T-cell (primary cell): ENCODE data around the gene ALAD. TPM values are rescaled to one million over a fixed set of nuclear protein-coding genes. Genes with fewer than 3 reads are reported as not detected.

Experiments used
- ATAC-seq, 4 experiments: fragments of 200-7000 bp in 3 of 4; fragments of 150-1000 bp in 1 of 4; cut with Tn5 transposase; replicated peaks in 1 of 4; 1 replicate in 3 of 4; 2 replicates in 1 of 4; pipeline ENCODE4 v1.10.0; 2021; ENCODE audit warnings: moderate library complexity in 3 of 4, mild to moderate bottlenecking in 2 of 4, moderate number of reproducible peaks in 1 of 4
- CTCF ChIA-PET, 2 donors: fragments of 300-600 bp; sonication (Branson Sonifier 250); formaldehyde crosslinking; loops; one replicate each; lab custom pipeline; 2022; ENCODE audit warnings: antibody characterized with exemption in 2 of 2; lab: Charles Lee
- POLR2A ChIA-PET, 2 donors: fragments of 300-600 bp; sonication (Branson Sonifier 250); formaldehyde crosslinking; loops; one replicate each; lab custom pipeline; 2022; ENCODE audit warnings: antibody characterized with exemption in 2 of 2; lab: Charles Lee
- DNase-seq, 35 experiments: peaks; one replicate each; pipeline versions ENCODE4 v3.0.0 to v3.0.0-alpha.2; 2013 to 2023
- H3K27ac ChIP-seq: one replicate; pipeline ENCODE4 v1.5.1; 2013; ENCODE audit warnings: low read length
- H3K27me3 ChIP-seq, 2 experiments: replicated peaks in 1 of 2; 1 replicate in 1 of 2; 2 replicates in 1 of 2; pipeline versions ENCODE4 v1.6.1 to v1.7.0; 2013; ENCODE audit warnings: low read length in 1 of 2, mixed read lengths in 1 of 2; ENCODE audit not compliant: control insufficient read depth in 2 of 2, insufficient read depth in 2 of 2; ENCODE audit errors: extremely low read depth in 1 of 2
- H3K36me3 ChIP-seq, 2 donors: 1 replicate in 1 of 2; 2 replicates in 1 of 2; pipeline versions ENCODE4 v1.6.1 to v1.7.0; 2013; ENCODE audit warnings: low read length in 1 of 2; ENCODE audit not compliant: control insufficient read depth in 2 of 2, insufficient read depth in 1 of 2; ENCODE audit errors: extremely low read depth in 1 of 2
- H3K4me1 ChIP-seq, 2 experiments: 1 replicate in 1 of 2; 2 replicates in 1 of 2; pipeline versions ENCODE4 v1.6.1 to v1.7.0; 2013; ENCODE audit warnings: low read length in 2 of 2, mixed read lengths in 1 of 2; ENCODE audit not compliant: insufficient read depth in 2 of 2, control insufficient read depth in 1 of 2; ENCODE audit errors: extremely low read depth in 1 of 2
- H3K4me3 ChIP-seq, 2 donors: 1 replicate in 1 of 2; 2 replicates in 1 of 2; pipeline versions ENCODE4 v1.5.1 to v1.7.0; 2013; ENCODE audit warnings: mild to moderate bottlenecking in 2 of 2, low read length in 1 of 2, moderate library complexity in 1 of 2; ENCODE audit not compliant: control insufficient read depth in 1 of 2; ENCODE audit errors: extremely low read depth in 1 of 2
- H3K9me3 ChIP-seq: 2 replicates; pipeline ENCODE4 v1.7.0; 2013
- H3K27ac Mint-ChIP-seq, 2 donors: one replicate each; pipeline ENCODE4 v1.8.0; 2020 to 2021; ENCODE audit warnings: mild to moderate bottlenecking in 2 of 2, mixed read lengths in 2 of 2
- H3K27me3 Mint-ChIP-seq, 2 donors: one replicate each; pipeline ENCODE4 v1.8.0; 2021 to 2022; ENCODE audit warnings: mixed read lengths in 2 of 2
- H3K36me3 Mint-ChIP-seq: one replicate; pipeline ENCODE4 v1.8.0; 2021; ENCODE audit warnings: mixed read lengths
- H3K4me1 Mint-ChIP-seq, 3 donors: one replicate each; pipeline ENCODE4 v1.8.0; 2020 to 2022; ENCODE audit warnings: mixed read lengths in 3 of 3, mild to moderate bottlenecking in 1 of 3
- H3K4me3 Mint-ChIP-seq, 3 donors: one replicate each; pipeline ENCODE4 v1.8.0; 2020 to 2022; ENCODE audit warnings: mild to moderate bottlenecking in 3 of 3, mixed read lengths in 3 of 3, moderate library complexity in 3 of 3
- H3K9me3 Mint-ChIP-seq, 3 donors: one replicate each; pipeline ENCODE4 v1.8.0; 2020 to 2022; ENCODE audit warnings: mixed read lengths in 3 of 3
- WGBS: methylation state at CpG from one replicate; pipeline ENCODE4 v1.1.5; 2013; ENCODE audit warnings: missing lambda C conversion rate; ENCODE audit not compliant: insufficient coverage; 5-methylcytosine and 5-hydroxymethylcytosine counted together
- total RNA-seq, 35 experiments: library from RNA in 6 of 35; stranded (reverse) in 6 of 35; fragments of 120-200 nt in 1 of 35; gene quantifications; one replicate each; pipeline versions ENCODE4 v1.2.1 to v1.2.4 and lab custom pipeline; 2013 to 2026

The ALAD gene
- total RNA-seq, 5 donors from 2014 or later (not counting 1 experiment from before 2014, with no cell fraction given) = 23.4 to 40.8 (median 35.2) TPM

- no peaks in the 10 kb centered on the region for H3K27me3 Mint-ChIP-seq
- Histone ChIP-seq H3K36me3 (no peaks in the 10 kb centered on the region), H3K9me3 (no peaks in the 10 kb centered on the region), H3K4me1 (peaks cover 0 to 22% of the 10 kb centered on the region in 2 experiments), H3K27me3 (peaks cover 0 to 6% of the 10 kb centered on the region in 2 experiments), H3K4me3 (peak within 1 kb of the TSS; percentile 73 to 81), H3K27ac (no peak within 1 kb of the TSS)
- DNase-seq (peak; percentile 45 to 86 (median 63)), ATAC-seq (peak; percentile 94 to 100 (median 99))
- POLR2A ChIA-PET = interaction anchor here (0.6 to 1.1 kb wide), 5 partner anchors 9 to 1199 kb away, joined by 3 read pairs; partner anchors contain the start of genes BSPRY (in 1 of the 2), CDC26 (in 1 of the 2) and PRPF4 (in 1 of the 2)
- no peaks in the 10 kb centered on the region for H3K9me3 Mint-ChIP-seq
- 1% methylated on average over 42 of the region's 46 CpGs for WGBS
- H3K27ac Mint-ChIP-seq = peak within 1 kb of the TSS; percentile 49 to 80
- peak within 1 kb of the TSS; percentile 84 to 86 (median 85) for H3K4me3 Mint-ChIP-seq
- H3K36me3 Mint-ChIP-seq = no peaks in the 10 kb centered on the region
- CTCF ChIA-PET = interaction anchor here (0.5 to 1.5 kb wide), 5 partner anchors 8 to 116 kb away, joined by 3 to 9 read pairs (median 4); partner anchors contain the start of gene ALAD (in 1 of the 2)
- peaks cover 24 to 42% (median 25%) of the 10 kb centered on the region in 3 donors for H3K4me1 Mint-ChIP-seq
Observed at GRCh38 chr9:113340011-113340699, 60.9 kb downstream of the ALAD start, which contains the start of gene WDR31. Gene WDR31, minus strand, starts transcription at chr9:113340275. Its CDS starts 8,253 bp downstream, at chr9:113332022.

- H3K4me1 Mint-ChIP-seq = peaks cover 24 to 32% (median 25%) of the 10 kb centered on the region in 3 donors
- peaks cover 0 to 6% of the 10 kb centered on the region in 2 experiments for H3K27me3 ChIP-seq
- ATAC-seq (no peak), DNase-seq (no peak)
- H3K27ac ChIP-seq = no peak overlapping the region
- ChIA-PET CTCF (interaction anchor here in 1 of 2 donors (0.6 kb wide), 1 partner anchor 40 kb away, joined by 6 read pairs; no protein-coding TSS in a partner anchor), POLR2A (no interaction called here)
- no peak overlapping the region for H3K4me3 ChIP-seq
- H3K27ac Mint-ChIP-seq = no peak overlapping the region
- no peaks in the 10 kb centered on the region for H3K36me3 ChIP-seq
- peaks cover 0 to 22% of the 10 kb centered on the region in 2 experiments for H3K4me1 ChIP-seq
- no peaks in the 10 kb centered on the region for H3K27me3 Mint-ChIP-seq
- no peaks in the 10 kb centered on the region for H3K36me3 Mint-ChIP-seq
- no peaks in the 10 kb centered on the region for H3K9me3 Mint-ChIP-seq
- whole genome bisulfite sequencing = 100% methylated on average over 1 of the region's 2 CpGs
- H3K4me3 Mint-ChIP-seq = no peak overlapping the region
- no peaks in the 10 kb centered on the region for H3K9me3 ChIP-seq
Observed at GRCh38 chr9:113337714-113338113, 63.4 kb downstream of the ALAD start.

Other genes starting within 250 kb of the ALAD start
- 10 to 100 TPM; 22.2 to 31.8 (median 29.5) TPM for gene FKBP15, start 180.0 kb downstream of the ALAD start, total RNA-seq
- gene SLC31A1, start 179.7 kb downstream of the ALAD start, total RNA-seq = 1 to 10 TPM; 2.7 to 7.1 (median 4.2) TPM
- 10 to 100 TPM; 25.1 to 37.0 (median 34.7) TPM for gene CDC26, start 125.7 kb downstream of the ALAD start, total RNA-seq
- 10 to 100 TPM; 16.6 to 24.4 (median 21.1) TPM for gene PRPF4, start 125.6 kb downstream of the ALAD start, total RNA-seq
- gene RNF183, start 97.9 kb downstream of the ALAD start, total RNA-seq = under 1 TPM in 1 of 5 donors, not detected in 4; 0.73 TPM
- gene WDR31, start 61.0 kb downstream of the ALAD start, total RNA-seq = 1 to 10 TPM in 3 of 5 donors, under 1 TPM in 2; 0.23 to 1.6 (median 1.1) TPM
- gene BSPRY, start 51.7 kb downstream of the ALAD start, total RNA-seq = under 1 TPM; 0.15 to 0.85 (median 0.26) TPM
- gene HDHD3, start 24.3 kb downstream of the ALAD start, total RNA-seq = 10 to 100 TPM; 15.2 to 34.6 (median 17.4) TPM
- gene POLE3, start 9.4 kb upstream of the ALAD start, total RNA-seq = 10 to 100 TPM; 47.2 to 59.1 (median 50.6) TPM
- gene C9orf43, start 9.5 kb upstream of the ALAD start, total RNA-seq = 1 to 10 TPM in 1 of 5 donors, under 1 TPM in 4; 0.28 to 1.1 (median 0.82) TPM
- gene RGS3, start 62.4 kb upstream of the ALAD start, total RNA-seq = 10 to 100 TPM; 15.9 to 36.5 (median 24.9) TPM